SH-SY5Y (cell line): ENCODE results near the gene PDE4B.

ENCODE experiments used
- GATA2 ChIP-seq: IDR thresholded peaks from 2 replicates; pipeline ENCODE4 v1.6.1; 2011; ENCODE audit warnings: mild to moderate bottlenecking, low read depth, low read length
- GATA3 ChIP-seq: IDR thresholded peaks from 2 replicates; pipeline ENCODE4 v1.6.1; 2011; ENCODE audit warnings: low read depth, mild to moderate bottlenecking, low read length, moderate library complexity

DNA sequence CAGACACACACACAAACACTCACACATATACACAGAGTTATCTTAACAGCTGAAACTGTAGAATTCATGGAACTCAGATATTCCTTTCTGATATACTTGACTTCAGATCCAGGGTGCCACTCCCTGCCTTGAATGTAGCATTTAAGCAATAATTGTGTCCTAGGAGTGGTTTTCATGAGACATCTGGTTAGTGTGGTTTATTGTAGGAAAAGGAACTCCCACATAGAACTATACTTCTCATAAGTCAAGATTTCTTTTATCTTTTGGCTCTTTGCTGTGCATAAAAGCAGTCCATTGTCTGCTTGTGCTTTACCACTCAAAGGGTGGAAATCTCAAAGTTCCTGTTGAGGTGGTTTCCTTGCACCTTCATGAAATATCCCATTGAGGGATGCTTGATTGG, 468.7 kb downstream of the PDE4B start:
- no peak for TF ChIP-seq GATA2
- TF ChIP-seq GATA3 = no peak
